ENCODE data around the gene AFDN.

- TF ChIP-seq CTCF (conservative IDR thresholded peaks at IDR 0.05; ENCODE audit: low read depth in 2 of 2) (no peak), ETS1 (IDR thresholded peaks at IDR 0.05) (no peak), EZH2phosphoT487 (IDR thresholded peaks at IDR 0.05; ENCODE audit: unreplicated experiment) (no peak), EZH2 (IDR thresholded peaks at IDR 0.05; ENCODE audit: low read depth, unreplicated experiment) (no peak), POLR2AphosphoS5 (IDR thresholded peaks at IDR 0.05; ENCODE audit: low read depth) (no peak), ZNF114 (CRISPR knock-in tag; IDR thresholded peaks at IDR 0.05) (no peak), CREB1 (CRISPR knock-in tag; IDR thresholded peaks at IDR 0.05; ENCODE audit: low read depth) (no peak), REST (IDR thresholded peaks at IDR 0.05; ENCODE audit: unreplicated experiment) (no peak), ZNF331 (CRISPR knock-in tag; IDR thresholded peaks at IDR 0.05; ENCODE audit: low read depth) (no peak), JUNB (IDR thresholded peaks at IDR 0.05; ENCODE audit: unreplicated experiment) (no peak), NANOG (IDR thresholded peaks at IDR 0.05; ENCODE audit: borderline replicate concordance) (no peak), STAT1 (IDR thresholded peaks at IDR 0.05; ENCODE audit: unreplicated experiment) (no peak)
Observed at GRCh38 chr6:168002804-168003203, 176.1 kb downstream of the AFDN start.
